ENCODE data around the gene CD109.

The CD109 gene

DNA sequence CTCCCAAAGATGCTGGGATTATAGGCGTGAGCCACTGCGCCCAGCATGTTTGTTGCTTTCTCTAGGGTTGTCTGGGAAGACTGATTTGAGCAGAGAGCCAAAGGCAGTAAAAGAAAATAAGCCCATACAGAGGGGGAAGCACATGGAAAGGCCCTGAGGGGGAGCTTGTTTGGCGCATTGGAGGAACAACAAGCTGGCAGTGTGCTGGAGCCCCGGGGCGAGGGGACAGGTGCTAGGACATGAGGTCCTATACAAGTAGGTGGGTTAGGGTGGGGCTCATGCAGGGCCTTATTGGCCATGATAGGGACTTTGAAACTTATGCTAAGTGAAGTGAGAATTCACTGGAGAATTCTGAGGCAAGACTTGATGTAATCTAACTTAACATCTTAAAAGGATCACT lies 35.3 kb downstream of the CD109 start:
- DNase-seq = no peak

DNA sequence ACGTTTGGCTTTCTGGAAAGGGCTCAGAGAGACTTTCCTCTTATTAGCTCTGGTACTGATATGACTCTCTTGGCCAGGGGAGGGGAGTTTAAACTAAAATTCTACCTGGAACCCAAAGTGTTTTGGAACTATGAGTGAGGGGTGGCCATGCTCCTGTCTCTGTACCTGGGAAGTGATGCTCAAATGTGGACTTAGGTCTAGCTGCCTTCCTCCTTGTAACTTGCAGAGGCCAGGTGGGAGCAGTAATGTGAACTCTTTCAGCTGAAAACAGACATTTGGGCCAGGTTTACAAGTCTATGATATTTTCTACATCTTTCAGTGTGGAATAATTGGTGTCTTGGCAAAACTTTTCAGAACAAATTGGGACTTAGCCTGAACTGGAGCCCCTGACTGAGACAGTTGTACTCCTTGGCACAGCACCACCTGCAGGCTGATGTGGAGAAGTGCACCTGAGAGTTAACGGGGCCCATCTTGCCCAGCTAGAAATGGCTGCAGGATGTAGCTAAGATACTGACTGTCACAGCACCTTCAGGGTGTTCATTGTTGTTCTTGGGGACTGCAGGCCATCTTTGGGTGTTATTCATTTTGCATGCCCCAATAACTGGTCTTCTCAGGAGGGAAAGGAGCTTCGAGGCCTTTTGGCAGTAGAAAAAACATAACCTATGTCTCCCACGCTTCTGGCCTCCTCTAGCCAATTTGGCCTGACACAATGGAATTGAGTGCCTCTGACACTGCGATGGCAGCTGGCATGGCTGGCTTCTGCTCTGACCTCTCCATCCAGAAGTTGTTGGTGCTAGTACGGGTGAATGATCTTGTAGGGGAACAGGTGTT lies 37.1 kb downstream of the CD109 start:
- peak; percentile 74 for DNase-seq

DNA sequence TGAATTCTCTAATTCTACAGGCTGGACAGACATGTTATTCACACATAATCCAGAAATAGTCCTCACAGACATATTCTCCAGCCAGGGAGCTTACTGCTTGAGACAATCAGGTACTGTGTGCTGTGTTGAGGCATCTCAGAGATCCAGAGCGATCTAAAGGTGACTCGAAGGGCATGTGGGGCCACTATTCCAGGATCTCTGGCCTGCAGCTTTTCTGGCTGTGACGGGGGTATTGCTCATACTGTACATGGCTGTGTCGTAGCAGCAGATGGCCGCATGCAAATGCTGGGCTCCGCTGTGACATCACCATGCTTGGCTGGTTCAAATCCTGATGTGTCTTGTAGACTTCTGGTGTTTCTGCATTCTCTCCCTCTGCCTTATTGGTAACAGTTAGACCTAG lies 37.8 kb downstream of the CD109 start:
- DNase-seq = no peak

- DNase-seq = no peak
These were observed 38.9 kb downstream of the CD109 start for GRCh38 chr6:73734832-73735453.

GRCh38 chr6:73738367-73739028 lies 42.5 kb downstream of the CD109 start:
- no peak for DNase-seq

DNA sequence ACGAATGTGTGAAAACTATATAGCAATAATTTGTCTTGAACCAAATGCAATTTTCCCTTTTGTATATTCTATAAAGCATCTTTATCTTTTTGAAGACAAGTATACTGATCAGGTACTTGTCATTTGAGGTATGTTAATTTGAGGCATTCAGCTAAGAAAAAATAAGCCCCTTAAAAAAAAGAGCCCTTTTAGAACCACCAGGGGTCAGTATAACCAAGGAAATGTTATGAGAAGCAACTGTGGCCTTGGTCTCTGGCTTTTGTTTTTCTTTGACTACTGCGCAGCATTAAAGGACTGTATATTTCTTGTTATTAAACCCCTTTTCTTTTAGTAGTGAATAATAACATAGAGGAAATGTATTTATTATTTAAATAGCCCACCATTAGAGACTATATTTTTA lies 43.1 kb downstream of the CD109 start:
- no peak for DNase-seq

GRCh38 chr6:73742433-73742832 lies 46.4 kb downstream of the CD109 start:
- DNase-seq = no peak

DNA sequence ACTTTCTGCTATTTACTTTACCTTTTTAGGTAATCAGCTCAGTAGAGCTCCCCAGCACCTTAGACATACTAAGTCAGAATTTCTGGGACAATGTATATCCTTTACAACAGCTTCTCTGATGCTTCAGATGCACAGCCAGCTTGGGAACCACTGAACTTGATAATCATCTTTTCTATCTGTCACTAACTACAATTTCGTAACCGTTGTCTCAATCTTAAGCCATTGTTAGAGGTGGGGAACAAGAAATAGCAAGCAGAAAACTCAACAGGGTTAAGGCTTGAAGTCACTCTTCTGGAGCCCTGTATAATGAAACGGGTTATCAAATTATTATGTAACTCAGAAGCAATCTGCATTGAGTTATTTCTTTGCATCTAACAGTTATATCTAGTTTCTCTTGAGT lies 47.1 kb downstream of the CD109 start:
- DNase-seq = no peak

GRCh38 chr6:73743556-73743955 lies 47.6 kb downstream of the CD109 start:
- DNase-seq = no peak

DNA sequence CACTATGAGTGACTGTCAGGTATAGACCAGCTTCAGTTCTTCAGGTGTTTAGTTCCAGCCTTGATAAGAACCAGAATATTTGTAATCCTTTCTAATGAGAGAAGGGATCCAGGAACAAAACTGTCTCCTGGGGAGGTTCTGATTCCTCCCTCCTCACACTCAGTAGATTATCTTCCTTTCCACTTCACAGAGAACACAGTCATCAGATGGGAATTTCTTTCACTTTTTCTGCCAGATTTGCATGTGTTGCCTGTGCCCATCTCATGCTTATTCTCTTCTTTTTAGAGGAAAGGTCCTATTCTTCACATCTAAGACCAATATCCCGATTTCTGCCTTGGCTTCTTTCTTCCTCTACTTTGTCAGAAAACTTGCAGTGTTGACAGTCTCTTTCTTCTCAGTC lies 50.8 kb downstream of the CD109 start:
- DNase-seq = no peak

GRCh38 chr6:73747289-73747688 lies 51.3 kb downstream of the CD109 start:
- DNase-seq = no peak

DNA sequence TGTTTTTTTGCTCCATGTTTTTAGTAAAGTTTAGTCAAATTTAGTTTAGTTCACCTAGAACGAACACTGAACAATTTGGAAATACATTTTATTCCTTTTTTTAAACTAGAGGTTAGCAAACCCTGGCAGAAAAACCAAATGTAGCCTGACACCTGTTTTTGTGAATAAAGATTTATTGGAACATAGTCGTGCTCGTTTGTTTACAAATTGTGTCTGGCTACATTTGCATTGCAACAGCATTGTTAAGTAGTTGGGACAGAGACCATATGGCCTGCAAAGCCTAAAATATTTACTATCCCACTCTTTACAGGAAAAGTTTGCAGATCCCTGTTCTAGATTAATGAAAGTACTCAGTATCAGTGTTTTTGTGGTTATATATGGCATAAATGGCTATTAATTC lies 56.9 kb downstream of the CD109 start:
- no peak for DNase-seq

- no peak for DNase-seq
These were observed 70.0 kb downstream of the CD109 start for GRCh38 chr6:73766040-73766439.

- no peak for DNase-seq
These were observed 72.6 kb downstream of the CD109 start for GRCh38 chr6:73768558-73768957.

GRCh38 chr6:73769976-73770375 lies 74.0 kb downstream of the CD109 start:
- no peak for DNase-seq

- no peak for DNase-seq
These were observed 78.3 kb downstream of the CD109 start for GRCh38 chr6:73774311-73774774.

- DNase-seq = no peak
These were observed 83.9 kb downstream of the CD109 start for GRCh38 chr6:73779943-73780342.

- no peak for DNase-seq
These were observed 86.9 kb downstream of the CD109 start for GRCh38 chr6:73782911-73783310.

- no peak for DNase-seq
These were observed 88.9 kb downstream of the CD109 start for GRCh38 chr6:73784726-73785505.

GRCh38 chr6:73790574-73790973 lies 94.6 kb downstream of the CD109 start:
- no peak for DNase-seq

GRCh38 chr6:73791336-73791735 lies 95.3 kb downstream of the CD109 start:
- DNase-seq = no peak

GRCh38 chr6:73792738-73793137 lies 96.7 kb downstream of the CD109 start:
- no peak for DNase-seq

DNA sequence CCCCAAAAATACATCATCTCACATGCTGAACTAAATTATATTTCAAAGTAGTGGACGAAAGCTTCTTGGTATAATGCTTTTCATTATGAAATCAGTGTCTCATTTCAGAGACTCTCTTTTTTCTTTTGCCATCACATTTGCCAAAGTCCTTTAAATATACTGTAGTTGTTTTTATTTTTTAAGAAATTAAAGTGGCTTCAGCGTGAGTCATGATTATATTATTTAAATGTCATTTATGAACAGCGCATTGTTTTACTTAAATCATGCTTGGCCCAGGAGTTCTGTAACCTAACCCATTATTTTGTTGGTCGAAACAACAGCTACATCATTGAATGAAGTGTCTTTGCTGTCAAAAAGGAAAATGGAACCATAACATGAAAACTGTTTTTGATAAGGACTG lies 100.9 kb downstream of the CD109 start:
- no peak for DNase-seq
